Hepatocyte (in vitro differentiated cells): ENCODE data around the gene ARID3A.

Source experiments
- CTCF ChIP-seq: fragments of 200-600 bp; sonication (generic); IDR thresholded peaks from 2 replicates; pipeline ENCODE4 v1.5.1; 2016; ENCODE audit warnings: antibody characterized with exemption, mild to moderate bottlenecking; ENCODE audit not compliant: poor library complexity
- EZH2 ChIP-seq: fragments of 200-600 bp; sonication (generic); IDR thresholded peaks from 2 replicates; pipeline ENCODE4 v1.6.1; 2016; ENCODE audit warnings: antibody characterized with exemption, mild to moderate bottlenecking, borderline replicate concordance
- EZH2phosphoT487 ChIP-seq: fragments of 200-600 bp; sonication (generic); IDR thresholded peaks from one replicate; pipeline ENCODE4 v1.6.1; 2018; ENCODE audit warnings: antibody characterized with exemption, mild to moderate bottlenecking, low read depth, moderate library complexity; ENCODE audit not compliant: unreplicated experiment, severe bottlenecking

- TF ChIP-seq CTCF (no peak), EZH2 (no peak), EZH2phosphoT487 (no peak)
These were observed 33.4 kb downstream of the ARID3A start for GRCh38 chr19:958967-959855.
